Activated CD8-positive, alpha-beta memory T cell treated with anti-CD3 and anti-CD28 coated beads, Interleukin-2, amount 50 U/mL, for 4 hours (primary cell): ENCODE results near the gene AAGAB.
"Not testable (repeated sequence)": the region's sequence is repeated elsewhere in the genome, so short reads cannot be mapped to it uniquely, and the experiment has no call there.

Experiments
- DNase-seq: peaks from one replicate; pipeline ENCODE4 v3.0.0-alpha.2; 2020

AAGAB gene

DNA sequence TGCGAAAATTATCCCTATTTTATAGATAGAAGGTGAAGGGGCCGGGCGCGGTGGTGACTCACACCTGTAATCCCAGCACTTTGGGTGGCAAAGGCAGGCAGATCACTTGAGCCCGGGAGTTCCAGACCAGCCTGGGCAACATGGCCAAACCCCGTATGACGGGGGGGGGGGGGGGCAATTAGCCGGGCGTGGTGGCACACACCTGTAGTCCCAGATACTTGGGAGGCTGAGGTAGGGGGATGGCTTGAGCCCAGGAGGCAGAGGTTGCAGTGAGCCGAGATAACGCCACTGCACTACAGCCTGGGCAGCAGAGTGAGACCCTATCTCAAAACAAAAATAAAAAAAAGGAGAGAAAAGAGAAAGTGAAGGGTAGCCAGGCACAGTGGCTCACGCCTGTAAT is 1.4 kb downstream of the AAGAB start:
- DNase-seq, result no peak

DNA sequence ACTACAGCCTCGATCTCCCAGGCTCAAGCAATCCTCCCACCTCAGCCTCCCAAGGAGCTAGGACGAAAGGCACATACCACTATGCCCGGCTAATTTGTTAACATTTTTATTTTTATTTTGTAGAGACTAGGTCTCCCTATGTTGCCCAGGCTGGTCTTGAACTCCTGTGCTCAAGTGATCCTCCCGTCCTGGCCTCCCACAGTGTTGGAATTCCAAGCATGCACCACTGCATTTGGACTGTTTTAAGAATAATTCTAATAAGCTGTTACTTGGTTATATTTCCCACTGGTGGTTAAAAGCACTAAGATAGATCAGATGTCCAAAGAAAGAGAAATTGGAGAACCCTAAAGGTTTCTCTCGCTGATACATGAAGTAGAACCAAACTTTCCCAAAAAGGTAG is 3.1 kb downstream of the AAGAB start:
- no peak for DNase-seq

DNA sequence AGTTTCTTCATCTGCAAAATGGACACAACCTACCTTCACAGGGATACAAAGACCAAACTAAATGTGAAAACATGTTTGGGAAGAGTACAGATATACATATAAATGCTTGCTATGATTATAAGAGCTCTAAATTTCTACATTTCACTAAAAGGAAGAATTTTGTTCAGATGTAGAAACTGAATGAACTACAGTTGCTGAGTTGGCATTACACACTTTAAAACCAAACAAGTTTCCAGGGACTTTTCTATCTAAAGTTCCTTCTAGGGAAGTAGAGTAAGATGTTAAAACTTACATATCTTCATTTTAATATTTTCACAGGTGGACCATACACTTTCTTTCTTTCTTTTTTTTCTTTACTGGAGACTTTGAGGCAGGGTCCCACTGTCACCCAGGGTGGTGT is 4.6 kb downstream of the AAGAB start:
- no peak for DNase-seq

DNA sequence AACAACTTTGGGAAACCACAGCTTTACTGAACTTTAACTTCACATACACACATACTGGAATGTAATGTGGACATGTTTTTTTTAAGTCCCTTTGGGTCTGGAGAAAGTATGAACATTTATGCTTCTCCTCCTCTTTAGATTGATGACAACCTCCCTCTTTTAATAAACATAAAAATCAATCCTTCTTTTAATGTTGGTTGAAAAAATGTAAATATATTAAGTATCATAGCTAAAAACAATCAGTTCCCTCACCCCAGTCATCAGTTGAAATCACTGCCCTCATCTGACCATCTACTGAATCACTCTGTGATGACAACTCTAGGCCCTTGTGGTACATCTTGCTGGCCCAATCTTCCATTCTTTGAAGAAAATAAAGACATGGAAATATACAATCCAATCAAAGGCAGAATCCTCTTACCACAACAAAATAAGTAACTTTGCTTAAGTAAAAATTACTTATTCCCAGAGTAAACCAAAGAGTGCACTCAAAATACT is 6.4 kb downstream of the AAGAB start:
- no peak for DNase-seq

DNA sequence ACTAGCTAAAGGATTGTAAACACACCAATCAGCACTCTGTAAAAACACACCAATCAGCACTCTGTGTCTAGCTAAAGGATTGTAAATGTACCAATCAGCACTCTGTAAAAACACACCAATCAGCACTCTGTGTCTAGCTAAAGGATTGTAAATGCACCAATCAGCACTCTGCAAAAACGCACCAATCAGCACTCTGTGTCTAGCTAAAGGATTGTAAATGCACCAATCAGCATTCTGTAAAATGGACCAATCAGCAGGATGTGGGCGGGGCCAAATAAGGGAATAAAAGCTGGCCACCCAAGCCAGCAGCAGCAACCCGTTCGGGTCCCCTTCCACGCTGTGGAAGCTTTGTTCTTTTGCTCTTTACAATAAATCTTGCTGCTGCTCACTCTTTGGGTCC is 7.9 kb downstream of the AAGAB start:
- not testable (repeated sequence) for DNase-seq

DNA sequence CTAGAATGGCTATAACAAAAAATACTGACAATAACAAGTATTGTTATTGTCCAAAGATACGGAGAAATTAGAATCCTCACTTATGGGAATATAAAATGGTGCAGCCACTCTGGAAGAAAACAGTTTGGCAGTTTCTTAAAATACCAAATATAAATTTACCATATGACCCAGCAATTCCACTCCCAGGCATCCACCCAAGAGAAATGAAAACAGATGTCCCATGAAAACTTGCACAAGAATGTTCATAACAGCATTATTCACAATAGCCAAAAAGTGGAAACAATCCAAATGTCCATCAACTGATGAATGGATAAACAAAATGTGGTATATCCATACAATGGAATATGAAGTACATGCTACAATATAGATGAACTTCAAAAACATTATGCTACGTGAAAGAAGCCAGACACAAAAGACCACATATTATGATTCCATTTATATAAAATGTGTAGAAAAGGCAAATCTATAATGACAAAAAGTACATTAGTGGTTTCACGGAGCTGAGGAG is 9.4 kb downstream of the AAGAB start:
- no peak for DNase-seq

DNA sequence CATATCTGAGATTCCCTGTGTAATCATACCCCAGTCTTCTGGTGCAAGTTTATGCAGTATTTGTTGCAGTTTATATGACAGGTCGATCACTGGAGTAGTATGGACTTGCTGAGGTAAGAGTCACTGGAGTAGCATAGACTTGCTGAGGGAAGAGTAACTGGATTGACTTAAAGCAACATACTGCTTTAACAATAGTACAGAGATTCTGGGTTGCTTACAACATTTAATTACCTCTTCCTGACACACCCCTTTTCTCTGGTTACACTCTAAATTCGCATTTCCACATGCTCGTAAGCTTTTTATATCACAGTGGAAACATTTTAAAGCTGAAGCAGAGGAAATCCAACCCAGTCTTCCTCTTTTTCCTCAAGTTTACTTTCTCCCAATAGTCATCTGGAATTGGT is 11.8 kb downstream of the AAGAB start:
- DNase-seq, result no peak

DNA sequence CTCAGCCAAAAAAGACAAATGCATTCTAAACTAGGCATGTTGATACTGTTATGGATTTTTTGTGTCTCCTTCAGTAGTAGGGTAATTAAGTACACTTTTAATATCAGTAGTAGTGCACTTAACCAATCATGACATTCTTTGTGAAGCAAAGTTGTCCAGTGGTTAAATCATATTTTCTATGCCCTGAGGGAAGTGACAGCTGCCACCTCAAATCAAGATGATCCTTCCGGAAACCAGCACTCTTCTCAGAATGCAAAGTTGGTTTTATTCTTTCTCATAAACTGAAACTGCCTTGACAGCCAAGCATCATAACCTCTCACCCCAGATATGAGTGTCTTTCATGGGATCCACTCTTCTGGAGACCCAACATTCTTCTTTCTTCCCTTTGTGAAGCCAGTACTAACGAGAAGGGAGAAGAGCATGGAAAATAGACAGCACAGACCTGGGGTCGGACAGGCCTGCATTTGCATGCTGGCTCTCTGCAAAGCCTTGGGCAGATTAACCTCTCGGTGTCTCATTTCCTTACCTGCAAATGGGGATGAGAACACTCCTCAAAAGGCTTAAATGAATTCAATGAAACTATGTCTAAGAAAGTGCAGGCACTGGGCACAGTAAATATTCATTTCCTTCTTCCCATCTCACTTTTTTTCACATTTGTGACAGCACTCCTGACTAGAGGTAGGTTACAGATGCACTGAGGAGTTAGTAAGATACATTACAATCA is 13.2 kb downstream of the AAGAB start:
- DNase-seq, result no peak

DNA sequence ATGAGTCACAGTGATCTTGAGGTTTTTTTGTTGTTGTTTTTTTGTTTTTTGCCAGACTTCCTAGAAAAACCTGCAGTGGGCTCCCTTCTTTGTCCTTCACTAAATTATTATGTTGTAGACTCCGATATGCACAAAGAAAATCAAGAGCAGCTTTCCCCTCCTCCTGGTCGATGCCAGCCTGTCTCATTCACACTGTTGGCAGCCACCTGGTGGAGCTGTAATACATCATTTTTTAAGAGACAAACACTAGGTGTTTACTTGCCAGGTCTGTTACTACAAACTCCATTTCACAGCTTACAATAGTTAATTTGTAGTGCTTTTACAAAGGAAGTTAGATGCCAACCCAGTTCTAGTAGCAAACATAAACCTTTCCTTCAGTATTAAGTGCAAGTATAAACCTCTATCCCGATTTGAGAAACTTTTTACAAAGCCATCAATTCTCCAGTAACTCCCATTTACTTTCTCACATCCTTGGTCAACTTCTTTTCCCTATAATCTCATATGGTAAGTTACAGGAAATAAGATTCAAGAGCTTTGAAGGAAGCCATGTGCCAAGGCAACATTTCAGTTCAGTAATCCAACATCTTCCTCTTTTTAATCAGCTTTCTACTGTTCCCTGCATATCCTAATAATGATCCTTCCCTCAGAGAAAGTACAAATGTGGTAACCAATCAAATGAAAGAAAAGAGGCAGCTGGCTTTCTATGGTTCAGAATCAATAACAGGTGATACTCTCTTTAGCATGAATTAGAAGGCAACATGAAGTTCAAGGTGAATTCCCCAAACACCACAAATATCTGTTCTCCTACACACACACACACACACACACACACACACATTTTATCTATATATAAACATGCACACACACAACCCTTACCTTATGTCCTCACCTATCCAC is 14.0 kb downstream of the AAGAB start:
- no peak for DNase-seq

DNA sequence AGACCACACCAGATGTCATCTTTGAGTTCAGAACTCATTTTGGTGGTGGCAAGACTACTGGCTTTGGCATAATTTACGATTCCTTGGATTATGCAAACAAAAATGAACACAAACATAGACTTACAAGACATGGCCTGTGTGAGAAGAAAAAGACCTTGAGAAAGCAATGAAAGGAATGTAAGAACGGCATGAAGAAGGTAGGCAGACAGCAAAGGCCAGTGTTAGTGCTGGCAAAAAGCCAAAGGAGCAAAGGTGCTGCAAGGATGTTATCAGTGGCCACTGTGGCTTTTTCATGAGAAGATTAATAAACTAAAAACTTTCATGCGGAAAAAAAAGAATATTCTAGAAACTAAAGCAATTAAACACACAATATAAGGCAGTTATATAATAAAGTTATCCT is 21.9 kb downstream of the AAGAB start:
- no peak for DNase-seq

DNA sequence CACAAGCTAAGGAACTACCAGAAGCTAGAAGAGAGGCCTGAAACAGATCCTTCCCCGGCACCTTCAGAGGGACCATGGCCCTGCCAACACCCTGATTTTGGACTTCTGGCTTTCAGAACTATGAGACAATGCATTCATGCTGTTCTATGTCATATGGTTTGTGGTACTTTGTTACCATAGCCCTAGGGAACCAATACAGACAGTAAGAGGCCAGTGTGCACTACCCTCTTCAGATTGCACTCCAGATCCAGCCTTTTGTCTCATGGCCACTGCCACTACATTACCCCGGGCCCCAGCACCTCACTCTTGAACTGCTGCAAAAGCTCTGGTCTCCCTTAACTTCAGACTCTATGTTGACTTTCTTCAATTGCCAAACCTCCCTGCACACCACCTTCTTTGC is 24.0 kb downstream of the AAGAB start:
- no peak for DNase-seq

DNA sequence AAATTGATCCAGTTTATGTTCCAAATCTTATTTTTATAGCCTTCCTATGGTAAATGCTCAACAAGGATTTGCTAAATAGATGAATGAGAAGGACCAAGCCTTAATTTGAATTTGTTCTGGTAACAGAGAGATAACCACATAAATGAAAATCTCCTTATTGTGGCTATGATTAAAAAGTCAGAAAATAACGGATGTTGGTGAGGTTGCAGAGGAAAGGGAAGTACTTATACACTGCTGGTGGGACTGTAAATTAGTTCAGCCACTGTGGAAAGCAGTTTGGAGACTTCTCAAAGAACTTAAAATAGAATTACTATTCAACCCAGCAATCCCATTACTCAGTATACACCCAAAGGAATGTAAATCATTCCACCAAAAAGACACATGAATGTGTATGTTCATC is 26.2 kb downstream of the AAGAB start:
- no peak for DNase-seq

DNA sequence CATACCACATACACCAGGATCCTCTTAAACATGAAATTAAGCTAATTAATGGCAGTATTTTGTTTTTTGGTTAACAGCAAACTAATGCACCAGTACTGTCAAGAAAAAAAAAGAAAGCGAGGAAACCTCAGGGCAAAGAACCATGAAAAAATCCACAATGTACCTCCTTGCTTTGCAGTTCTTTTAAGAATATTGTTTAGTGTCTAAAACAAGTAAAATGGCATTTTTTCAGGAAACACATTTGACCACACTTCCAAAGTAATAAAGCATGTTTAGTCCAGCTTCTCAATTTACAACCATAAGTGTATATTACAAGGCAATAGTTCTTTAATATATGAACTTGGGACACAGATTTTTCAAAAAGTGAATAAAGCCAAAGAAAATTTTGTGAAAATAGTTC is 26.6 kb downstream of the AAGAB start:
- no peak for DNase-seq

DNA sequence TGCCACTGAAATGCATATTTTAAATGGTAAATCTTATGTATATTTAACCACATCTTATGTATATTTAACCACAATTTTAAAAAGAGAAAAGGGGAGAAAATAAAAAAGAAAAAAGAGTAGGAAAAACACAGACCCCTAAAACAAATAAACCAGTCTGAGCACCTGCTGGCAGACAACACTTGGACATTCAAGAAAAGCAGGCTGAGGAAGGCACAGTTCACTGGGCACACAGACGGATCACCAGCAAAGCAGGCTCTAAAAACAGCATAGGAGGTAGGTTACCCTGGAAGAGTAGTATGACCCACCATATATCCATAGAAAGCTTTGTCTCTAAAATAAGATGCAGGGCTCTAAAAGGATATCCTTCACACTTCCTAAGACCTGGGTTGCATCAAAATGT is 27.0 kb downstream of the AAGAB start:
- DNase-seq, result no peak

DNA sequence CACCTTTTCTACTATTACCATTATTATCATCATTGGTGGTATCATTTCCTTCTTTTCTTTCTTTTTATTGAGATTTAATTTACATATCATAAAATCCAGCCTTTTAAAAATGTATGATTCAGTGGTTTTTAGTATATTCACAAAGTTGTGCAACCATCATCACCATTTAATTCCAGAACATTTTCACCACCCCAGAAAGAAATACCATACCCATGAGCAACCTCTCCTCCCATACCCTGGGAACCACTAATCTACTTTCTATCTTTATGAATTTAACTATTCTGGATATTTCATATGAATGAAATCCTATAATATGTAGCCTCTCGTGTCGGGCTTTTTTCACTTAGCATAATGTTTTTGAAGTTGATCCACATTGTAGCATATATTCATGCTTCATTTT is 29.1 kb downstream of the AAGAB start:
- DNase-seq, result no peak

DNA sequence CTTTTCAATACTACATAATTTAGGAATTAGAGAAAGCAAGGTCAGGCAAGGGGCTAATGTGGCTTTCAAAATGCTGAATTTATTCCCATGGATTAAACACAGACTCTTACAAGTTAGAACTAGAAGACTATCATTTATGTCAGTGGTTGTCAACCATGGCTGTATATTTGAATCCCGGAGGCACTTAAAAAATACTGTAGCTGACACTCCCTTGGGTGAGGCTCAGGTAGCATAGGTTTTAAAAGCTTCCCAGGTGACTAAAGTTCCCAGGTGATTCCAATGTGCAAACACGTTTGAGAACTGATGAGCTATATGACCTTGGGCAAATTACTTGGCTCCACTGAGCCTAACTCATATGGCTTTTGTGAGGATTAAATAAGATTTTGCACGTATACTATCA is 29.6 kb downstream of the AAGAB start:
- no peak for DNase-seq

DNA sequence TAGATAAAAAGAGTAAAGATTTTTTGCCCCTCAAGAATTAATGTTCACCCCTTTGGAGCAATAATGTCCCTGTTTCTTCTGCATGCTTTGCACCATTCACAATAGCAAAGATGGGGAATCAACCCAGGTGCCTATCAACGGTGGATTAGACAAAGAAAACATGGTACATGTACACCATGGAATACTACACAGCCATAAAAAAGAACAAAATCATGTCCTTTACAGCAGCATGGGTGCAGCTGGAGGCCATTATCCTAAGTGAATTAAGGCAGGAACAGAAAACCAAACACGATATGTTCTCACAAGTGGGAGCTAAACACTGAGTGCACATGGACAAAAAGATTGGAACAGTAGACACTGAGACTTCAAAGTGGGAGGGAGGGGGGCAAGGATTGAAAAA is 35.2 kb downstream of the AAGAB start:
- DNase-seq, result no peak

DNA sequence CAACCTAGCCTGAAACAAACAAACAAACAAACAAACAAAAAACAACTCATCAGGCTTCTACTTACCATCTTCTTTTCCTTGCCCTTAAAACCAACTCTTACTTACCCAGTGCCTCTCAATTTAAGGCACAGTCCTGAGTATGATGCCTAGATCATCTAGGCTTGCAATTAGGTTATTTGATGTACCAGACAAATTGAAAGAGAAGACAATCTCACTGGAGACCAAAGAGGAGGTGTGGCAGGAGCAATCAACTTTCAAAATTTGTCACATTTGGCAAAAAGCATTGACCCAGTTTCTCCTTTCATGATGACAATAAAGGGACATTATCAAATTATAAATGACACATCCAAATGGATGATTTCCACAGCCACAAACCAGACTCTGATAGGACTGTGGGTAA is 36.0 kb downstream of the AAGAB start:
- no peak for DNase-seq

DNA sequence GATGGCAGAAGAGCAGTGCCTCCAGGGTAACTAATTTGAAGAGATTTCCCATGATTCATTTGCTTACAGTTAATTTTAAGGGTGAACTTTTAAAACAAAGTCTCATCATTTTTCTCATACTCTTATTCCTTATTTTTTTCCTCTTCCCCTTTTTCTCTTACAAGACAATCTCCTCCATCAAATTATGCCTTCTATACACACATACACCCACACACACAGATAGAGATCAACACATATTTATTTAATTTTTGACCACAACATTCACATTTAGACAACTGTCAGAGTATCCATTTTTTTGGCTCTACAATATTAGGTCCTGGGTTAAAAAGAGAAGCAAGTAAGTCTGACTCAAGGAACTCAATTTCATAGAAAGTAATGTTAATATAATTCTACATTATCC is 37.6 kb downstream of the AAGAB start:
- DNase-seq, result no peak

DNA sequence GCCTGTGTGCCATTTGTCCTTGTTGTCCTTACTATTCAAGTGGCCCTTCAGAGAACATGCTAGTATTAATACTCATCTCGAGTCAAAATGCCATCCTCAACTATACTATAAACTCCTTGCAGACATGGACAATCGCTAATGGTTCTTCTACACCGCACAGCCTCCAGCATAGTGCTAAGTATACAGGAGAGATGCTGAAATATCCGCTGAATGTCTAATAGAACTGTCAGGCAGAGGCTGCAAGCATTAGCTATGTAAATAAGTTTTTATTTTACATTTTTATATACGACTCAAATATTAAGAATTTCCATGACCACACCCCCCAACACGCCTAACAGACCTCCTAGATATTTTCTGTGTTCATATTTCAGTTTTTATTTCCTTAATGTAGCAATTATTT is 39.4 kb downstream of the AAGAB start:
- DNase-seq, result no peak

DNA sequence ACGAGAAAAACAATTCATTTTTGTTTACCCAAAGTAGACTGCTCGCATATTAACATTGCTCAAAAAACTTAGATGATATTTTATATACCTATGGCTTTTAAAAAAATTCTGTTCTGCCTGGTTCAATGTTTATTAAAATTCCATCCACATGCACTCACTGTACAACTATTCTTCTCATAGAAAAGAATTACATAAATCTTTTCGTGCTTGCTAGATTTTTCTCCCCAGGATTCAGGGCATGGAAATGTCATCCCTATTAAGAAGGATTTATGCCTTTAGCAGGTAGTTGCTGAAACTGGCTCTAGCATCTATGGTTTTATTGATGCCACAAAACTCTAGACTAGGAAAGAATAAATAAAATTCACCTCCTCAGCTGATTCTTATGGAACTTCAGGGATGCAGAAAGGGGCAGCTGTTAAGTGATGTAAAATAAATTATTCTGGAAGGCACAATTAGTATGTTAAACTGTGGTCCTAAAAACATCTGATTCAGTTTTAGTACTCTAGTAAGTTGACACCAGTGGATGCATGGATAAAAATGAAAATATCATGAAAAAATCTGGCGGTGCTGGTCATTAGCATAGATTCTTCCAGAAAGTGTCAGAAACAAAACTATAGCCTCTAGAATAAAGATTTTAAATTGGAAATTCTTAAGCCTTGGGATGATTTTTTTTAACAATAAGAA is 41.6 kb downstream of the AAGAB start:
- no peak for DNase-seq

DNA sequence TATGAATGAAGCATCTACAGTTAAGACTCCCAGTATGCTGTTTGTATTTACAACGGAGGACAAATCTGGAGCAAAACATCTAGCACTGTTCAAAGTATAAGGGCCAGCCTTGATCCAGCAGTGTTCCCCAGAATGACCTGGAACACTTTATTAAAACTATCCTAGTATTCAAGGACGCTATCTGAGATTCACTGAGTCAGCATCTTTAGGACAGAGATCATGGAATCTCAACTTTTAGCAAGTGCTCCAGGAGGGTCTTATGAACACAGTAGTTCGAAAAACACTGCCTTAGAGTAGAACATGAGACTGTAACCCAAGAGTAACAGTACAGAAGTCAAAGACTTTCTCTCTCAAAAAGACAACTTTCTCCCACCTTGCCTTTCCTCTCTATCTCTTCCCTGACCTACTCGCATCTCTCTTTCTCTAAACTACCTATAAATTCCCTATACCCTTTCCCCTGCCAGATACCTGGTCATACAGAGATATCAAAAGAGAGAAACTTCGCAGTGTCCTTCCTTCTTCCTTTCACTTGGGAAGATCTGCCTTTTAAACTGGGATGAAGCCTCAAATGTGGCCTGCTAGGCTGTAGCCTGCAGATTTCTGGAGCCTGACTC is 43.8 kb downstream of the AAGAB start:
- no peak for DNase-seq

DNA sequence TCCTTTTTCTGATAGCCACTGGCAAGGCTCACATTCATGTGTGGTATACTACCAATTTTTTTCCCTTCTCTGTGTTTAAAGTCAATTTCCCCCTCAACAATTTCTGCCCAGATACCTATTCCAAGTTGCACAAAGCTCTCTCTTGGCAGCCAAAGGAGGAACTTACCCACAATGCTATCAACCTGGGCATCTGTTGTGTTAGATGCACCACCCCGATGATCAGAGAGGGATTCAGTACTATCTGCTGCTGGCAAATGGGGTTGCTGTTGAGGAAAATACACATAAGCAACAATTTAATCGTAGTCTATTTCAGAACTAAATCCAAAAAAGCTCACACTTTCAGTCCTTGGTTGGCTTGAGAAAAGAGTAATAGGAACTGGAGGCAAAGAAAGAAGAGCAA is 46.1 kb downstream of the AAGAB start:
- DNase-seq, result no peak
